C4-2B (cell line): ENCODE results near the gene XCL1.
"Not testable (repeated sequence)": the region's sequence is repeated elsewhere in the genome, so short reads cannot be mapped to it uniquely, and the experiment has no call there.

Source experiments
- ZFX ChIP-seq: fragments of 450-650 bp; IDR thresholded peaks from 2 replicates; pipeline ENCODE4 v1.6.1; 2017
- TF ChIP-seq, protein P1 (sequence below): fragments of 450-650 bp; conservative IDR thresholded peaks from 2 replicates; pipeline ENCODE4 v1.5.1; 2017; ENCODE audit warnings: mild to moderate bottlenecking

GRCh38 chr1:168574234-168574633 is 2.2 kb upstream of the XCL1 start:
- TF ChIP-seq, protein P1, sequence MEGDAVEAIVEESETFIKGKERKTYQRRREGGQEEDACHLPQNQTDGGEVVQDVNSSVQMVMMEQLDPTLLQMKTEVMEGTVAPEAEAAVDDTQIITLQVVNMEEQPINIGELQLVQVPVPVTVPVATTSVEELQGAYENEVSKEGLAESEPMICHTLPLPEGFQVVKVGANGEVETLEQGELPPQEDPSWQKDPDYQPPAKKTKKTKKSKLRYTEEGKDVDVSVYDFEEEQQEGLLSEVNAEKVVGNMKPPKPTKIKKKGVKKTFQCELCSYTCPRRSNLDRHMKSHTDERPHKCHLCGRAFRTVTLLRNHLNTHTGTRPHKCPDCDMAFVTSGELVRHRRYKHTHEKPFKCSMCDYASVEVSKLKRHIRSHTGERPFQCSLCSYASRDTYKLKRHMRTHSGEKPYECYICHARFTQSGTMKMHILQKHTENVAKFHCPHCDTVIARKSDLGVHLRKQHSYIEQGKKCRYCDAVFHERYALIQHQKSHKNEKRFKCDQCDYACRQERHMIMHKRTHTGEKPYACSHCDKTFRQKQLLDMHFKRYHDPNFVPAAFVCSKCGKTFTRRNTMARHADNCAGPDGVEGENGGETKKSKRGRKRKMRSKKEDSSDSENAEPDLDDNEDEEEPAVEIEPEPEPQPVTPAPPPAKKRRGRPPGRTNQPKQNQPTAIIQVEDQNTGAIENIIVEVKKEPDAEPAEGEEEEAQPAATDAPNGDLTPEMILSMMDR, result peak; percentile 50
- not testable (repeated sequence) for TF ChIP-seq ZFX
